Bladder microvascular endothelial cell (primary cell): ENCODE data around the gene TGM4. TPM values are rescaled to one million over a fixed set of nuclear protein-coding genes. Genes with fewer than 3 reads are reported as not detected.

ENCODE experiments used
- total RNA-seq: library from RNA; depleted of rRNA; stranded (reverse); fragments of >200 nt; gene quantifications from 2 replicates; pipeline ENCODE4 v1.2.3, GENCODE V29; 2014

TGM4 gene
- total RNA-seq: 0.06 TPM in 1 of 2 replicates, not detected in the other

DNA sequence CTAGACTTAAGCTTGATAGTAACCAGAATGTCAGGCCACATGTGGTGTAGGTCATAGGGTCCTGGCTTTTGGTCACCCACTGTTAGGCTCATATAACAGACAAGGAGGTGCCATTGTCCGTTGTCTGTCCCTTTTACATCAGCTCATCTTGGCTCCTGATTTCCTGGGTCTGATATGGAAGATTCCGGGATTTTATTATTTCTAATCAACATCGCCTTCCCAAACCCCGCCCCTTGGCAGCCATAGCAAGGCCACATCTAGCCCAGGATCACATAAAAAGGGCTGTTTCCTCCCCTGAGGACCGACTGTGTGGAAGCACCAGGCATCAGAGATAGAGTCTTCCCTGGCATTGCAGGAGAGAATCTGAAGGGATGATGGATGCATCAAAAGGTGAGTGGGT lies at the start of gene TGM4:
Gene TGM4, plus strand, starts transcription at position 301 of the 400 bp plus-strand sequence. Its CDS starts 71 bp downstream, at position 372.

DNA sequence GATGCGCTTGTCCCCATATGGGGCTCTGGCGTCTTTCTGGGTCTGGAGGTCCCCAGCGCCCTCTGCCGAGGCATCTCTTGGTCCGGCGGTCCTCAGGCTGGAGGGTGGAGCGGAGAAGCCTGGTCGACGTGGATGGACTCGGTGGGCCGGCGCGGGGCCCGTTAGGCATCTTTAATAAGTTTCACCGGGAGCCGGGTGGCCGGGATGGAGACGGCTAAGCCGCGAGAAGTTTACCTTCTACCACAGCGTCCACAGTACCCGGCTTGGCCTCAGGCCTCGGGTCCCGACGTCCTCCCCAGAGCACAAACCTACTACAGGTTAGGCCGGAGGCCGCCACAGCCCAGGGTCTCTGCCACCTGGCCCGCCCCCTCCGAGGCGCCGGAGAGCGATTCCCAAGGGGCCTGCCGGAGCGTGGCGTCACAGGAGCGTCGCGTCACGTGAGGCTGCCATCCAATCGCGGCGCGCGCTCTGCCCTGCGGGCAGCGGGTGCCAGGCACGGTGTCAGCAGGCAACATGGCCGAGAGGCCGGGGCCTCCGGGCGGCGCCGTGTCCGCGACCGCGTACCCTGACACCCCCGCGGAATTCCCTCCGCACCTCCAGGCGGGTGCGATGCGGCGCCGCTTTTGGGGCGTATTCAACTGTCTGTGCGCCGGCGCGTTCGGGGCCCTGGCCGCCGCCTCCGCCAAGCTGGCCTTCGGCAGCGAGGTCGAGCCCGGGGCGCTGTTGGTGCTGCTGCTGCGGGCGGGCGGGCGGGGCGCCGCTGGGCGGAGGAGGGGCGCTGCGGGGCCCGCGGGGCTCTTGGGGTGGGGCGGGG lies 12.8 kb upstream of the TGM4 start, which contains the start of gene TMEM42:
Gene TMEM42, plus strand, starts transcription at position 501 of the 814 bp plus-strand sequence. Its CDS starts 13 bp downstream, at position 514.

Other genes starting within 250 kb of the TGM4 start
- 7.1 and 9.8 TPM in 2 replicates for gene ZNF197, start 249.6 kb upstream of the TGM4 start, total RNA-seq
- gene ZNF35, start 225.9 kb upstream of the TGM4 start, total RNA-seq: 9.2 and 15.6 TPM in 2 replicates
- gene ZNF502, start 161.9 kb upstream of the TGM4 start, total RNA-seq: 2.3 and 4.8 TPM in 2 replicates
- 4.4 and 5.3 TPM in 2 replicates for gene ZNF501, start 145.0 kb upstream of the TGM4 start, total RNA-seq
- 10.8 and 18.6 TPM in 2 replicates for gene KIAA1143, start 113.0 kb upstream of the TGM4 start, total RNA-seq
- gene KIF15, start 112.8 kb upstream of the TGM4 start, total RNA-seq: 7.9 and 11.8 TPM in 2 replicates
- 9.4 and 10.4 TPM in 2 replicates for gene TMEM42, start 12.7 kb upstream of the TGM4 start, total RNA-seq
- 41.4 and 89.8 TPM in 2 replicates for gene ZDHHC3, start 101.6 kb downstream of the TGM4 start, total RNA-seq
- gene EXOSC7, start 101.6 kb downstream of the TGM4 start, total RNA-seq: 26.6 and 62.6 TPM in 2 replicates
- gene CLEC3B, start 151.7 kb downstream of the TGM4 start, total RNA-seq: 0.49 and 0.57 TPM in 2 replicates